Uterus (tissue), 2 donors: ENCODE data around the gene SOX5.

Experiments
- POLR2A ChIP-seq, 2 donors: fragments of 450-650 bp; IDR thresholded peaks; one replicate each; pipeline ENCODE4 v1.6.1; 2016; ENCODE audit warnings: antibody characterized with exemption in 2 of 2, mild to moderate bottlenecking in 1 of 2, moderate library complexity in 1 of 2
- TF ChIP-seq, protein P1 (sequence below), 4 experiments: fragments of 200-600 bp in 2 of 4; fragments of 450-650 bp in 2 of 4; sonication (generic) in 2 of 4; IDR thresholded peaks; one replicate each; pipeline ENCODE4 v1.5.1; 2016 to 2019; ENCODE audit warnings: antibody characterized with exemption in 4 of 4, mild to moderate bottlenecking in 2 of 4, moderate library complexity in 1 of 4

DNA sequence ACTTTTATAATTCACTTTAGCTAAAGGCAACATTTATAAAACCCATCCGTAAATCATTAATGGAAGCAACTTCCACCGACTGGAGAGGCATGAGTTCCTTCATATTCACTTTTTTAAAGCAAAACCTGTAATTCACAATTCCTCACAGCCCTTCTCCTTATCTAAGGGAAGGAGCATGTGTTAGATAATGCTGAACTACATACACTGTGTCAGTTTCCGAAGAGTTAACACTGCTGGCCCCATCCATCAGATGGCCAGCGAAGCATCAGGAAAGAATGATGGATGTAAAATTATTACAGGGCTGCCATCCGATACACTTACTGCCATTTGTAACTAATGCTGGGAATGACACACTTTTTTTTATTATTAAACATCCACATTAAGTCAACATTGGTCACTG is 392.8 kb downstream of the SOX5 start:
- TF ChIP-seq, protein P1, sequence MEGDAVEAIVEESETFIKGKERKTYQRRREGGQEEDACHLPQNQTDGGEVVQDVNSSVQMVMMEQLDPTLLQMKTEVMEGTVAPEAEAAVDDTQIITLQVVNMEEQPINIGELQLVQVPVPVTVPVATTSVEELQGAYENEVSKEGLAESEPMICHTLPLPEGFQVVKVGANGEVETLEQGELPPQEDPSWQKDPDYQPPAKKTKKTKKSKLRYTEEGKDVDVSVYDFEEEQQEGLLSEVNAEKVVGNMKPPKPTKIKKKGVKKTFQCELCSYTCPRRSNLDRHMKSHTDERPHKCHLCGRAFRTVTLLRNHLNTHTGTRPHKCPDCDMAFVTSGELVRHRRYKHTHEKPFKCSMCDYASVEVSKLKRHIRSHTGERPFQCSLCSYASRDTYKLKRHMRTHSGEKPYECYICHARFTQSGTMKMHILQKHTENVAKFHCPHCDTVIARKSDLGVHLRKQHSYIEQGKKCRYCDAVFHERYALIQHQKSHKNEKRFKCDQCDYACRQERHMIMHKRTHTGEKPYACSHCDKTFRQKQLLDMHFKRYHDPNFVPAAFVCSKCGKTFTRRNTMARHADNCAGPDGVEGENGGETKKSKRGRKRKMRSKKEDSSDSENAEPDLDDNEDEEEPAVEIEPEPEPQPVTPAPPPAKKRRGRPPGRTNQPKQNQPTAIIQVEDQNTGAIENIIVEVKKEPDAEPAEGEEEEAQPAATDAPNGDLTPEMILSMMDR (IDR thresholded peaks at IDR 0.05) = no peak
- TF ChIP-seq POLR2A (IDR thresholded peaks at IDR 0.05) = no peak
